Metanephros (tissue), 2 donors: Measurements from ENCODE around the gene DUS4L. TPM values are rescaled to one million over a fixed set of nuclear protein-coding genes. Genes with fewer than 3 reads are reported as not detected.

ENCODE experiments used
- small RNA-seq: library from RNA; depleted of rRNA; stranded (forward); fragments of <200 nt; gene quantifications from one replicate; pipeline ENCODE3, GENCODE V24; 2014; ENCODE audit warnings: low replicate concordance
- total RNA-seq: library from RNA; depleted of rRNA; stranded (reverse); fragments of >200 nt; gene quantifications from one replicate; pipeline ENCODE4 v1.2.3, GENCODE V29; 2014

DUS4L gene
- 12.4 TPM for total RNA-seq

GRCh38 chr7:107563775-107564552 lies at the start of gene DUS4L, which contains the start of gene COG5:
Gene DUS4L, plus strand, starts transcription at chr7:107563971. Its CDS starts 3,100 bp downstream, at chr7:107567071.
Gene COG5, minus strand, starts transcription at chr7:107563920. Its CDS starts 24 bp downstream, at chr7:107563896.

GRCh38 chr7:107579885-107580715 lies 16.3 kb downstream of the DUS4L start, which contains the start of gene BCAP29:
Gene BCAP29, plus strand, starts transcription at chr7:107580246. Its CDS starts 527 bp downstream, at chr7:107580773.

Small RNAs within 50 kb of the gene (small RNA-seq; reads per million reads assigned to genes)
- gene RF01233: not detected

Other genes with a start within 250 kb of the DUS4L start
- not detected for gene GPR22, start 93.9 kb upstream of the DUS4L start, total RNA-seq
- gene COG5, start 51 bp upstream of the DUS4L start, total RNA-seq: 64.9 TPM
- gene BCAP29, start 16.3 kb downstream of the DUS4L start, total RNA-seq: 42.9 TPM
- gene SLC26A4, start 96.9 kb downstream of the DUS4L start, total RNA-seq: 3.2 TPM
- gene CBLL1, start 180.2 kb downstream of the DUS4L start, total RNA-seq: 19.3 TPM
- gene SLC26A3, start 239.3 kb downstream of the DUS4L start, total RNA-seq: not detected